ENCODE results near the gene PTGDR.
A peak's percentile ranks its signal among the peaks of the same experiment; 100 is the strongest.

PTGDR gene

GRCh38 chr14:52267501-52268278, at the start of gene PTGDR:
PTGDR (plus strand) TSS chr14:52267698; CDS start chr14:52267815, 117 bp downstream.
- DNase-seq (ENCODE audit: low read depth), result peak; percentile 12
- peak within 1 kb of the TSS; percentile 28 for H3K4me3 ChIP-seq (replicated peaks; ENCODE audit: low read depth, low read length)
- TF ChIP-seq CTCF (IDR thresholded peaks at IDR 0.05; ENCODE audit: low read length, missing control alignments), result no peak

GRCh38 chr14:52219488-52220084, 47.9 kb upstream of the PTGDR start:
- no peak overlapping the region for H3K4me3 ChIP-seq (replicated peaks; ENCODE audit: low read depth, low read length)
- DNase-seq (ENCODE audit: low read depth), result peak; percentile 6
- TF ChIP-seq CTCF (IDR thresholded peaks at IDR 0.05; ENCODE audit: low read length, missing control alignments), result no peak

- no peak overlapping the region for H3K4me3 ChIP-seq (replicated peaks; ENCODE audit: low read depth, low read length)
- DNase-seq (ENCODE audit: low read depth), result no peak
These were observed 46.3 kb upstream of the PTGDR start for GRCh38 chr14:52220924-52221811.

GRCh38 chr14:52222901-52223300, 44.6 kb upstream of the PTGDR start:
- H3K4me3 ChIP-seq (replicated peaks; ENCODE audit: low read depth, low read length), result no peak overlapping the region
- no peak for TF ChIP-seq CTCF (IDR thresholded peaks at IDR 0.05; ENCODE audit: low read length, missing control alignments)
- no peak for DNase-seq (ENCODE audit: low read depth)

More at GRCh38 chr14:52220924-52221811, 46.3 kb upstream of the PTGDR start:
- TF ChIP-seq CTCF (IDR thresholded peaks at IDR 0.05; ENCODE audit: low read length, missing control alignments), result no peak

GRCh38 chr14:52227619-52228222, 39.8 kb upstream of the PTGDR start:
- DNase-seq (ENCODE audit: low read depth), result no peak
- no peak for TF ChIP-seq CTCF (IDR thresholded peaks at IDR 0.05; ENCODE audit: low read length, missing control alignments)
- H3K4me3 ChIP-seq (replicated peaks; ENCODE audit: low read depth, low read length), result no peak overlapping the region

- DNase-seq (ENCODE audit: low read depth), result no peak
- no peak for TF ChIP-seq CTCF (IDR thresholded peaks at IDR 0.05; ENCODE audit: low read length, missing control alignments)
- no peak overlapping the region for H3K4me3 ChIP-seq (replicated peaks; ENCODE audit: low read depth, low read length)
These were observed 33.8 kb upstream of the PTGDR start for GRCh38 chr14:52233693-52234092.
